K562 (cell line): ENCODE measurements around the gene EFNA1. TPM values are rescaled to one million over a fixed set of nuclear protein-coding genes. Genes with fewer than 3 reads are reported as not detected.

ENCODE experiments used
- AFF1 ChIP-seq, 2 experiments: fragments of 450-650 bp; IDR thresholded peaks; 2 replicates each; pipeline ENCODE4 v1.6.1; 2018; ENCODE audit warnings: mild to moderate bottlenecking in 2 of 2, low read depth in 1 of 2; ENCODE audit not compliant: partially characterized antibody in 2 of 2
- CBX8 ChIP-seq: fragments of 200-600 bp; sonication (generic); IDR thresholded peaks from 2 replicates; pipeline ENCODE4 v1.6.1; 2012; ENCODE audit warnings: borderline replicate concordance, mixed run types, low read depth, mild to moderate bottlenecking, moderate library complexity, mixed read lengths, low read length, control low read depth, inconsistent platforms; ENCODE audit not compliant: poor library complexity, severe bottlenecking; ENCODE audit errors: extremely low read depth
- CREB1 ChIP-seq, 2 experiments: sonication (generic) in 1 of 2; formaldehyde crosslinking in 1 of 2; IDR thresholded peaks; 2 replicates each; pipeline versions ENCODE4 v1.6.1 to v1.8.0; 2012 to 2022; ENCODE audit warnings: inconsistent platforms in 1 of 2, mild to moderate bottlenecking in 1 of 2, missing genetic modification reagents in 1 of 2, moderate library complexity in 1 of 2
- CXXC5 ChIP-seq: fragments of 250-450 bp; sonication (Bioruptor Pico); IDR thresholded peaks from 2 replicates; pipeline ENCODE4 v1.8.0; 2022; ENCODE audit warnings: inconsistent platforms, mild to moderate bottlenecking, moderate library complexity
- HNRNPK ChIP-seq: fragments of 200-400 bp; formaldehyde crosslinking; IDR thresholded peaks from one replicate; pipeline ENCODE4 v1.6.1; 2018; ENCODE audit warnings: mild to moderate bottlenecking, low read depth, low read length; ENCODE audit not compliant: poor library complexity, severe bottlenecking
- KLF16 ChIP-seq: IDR thresholded peaks from 2 replicates; pipeline ENCODE4 v1.6.1; 2016; ENCODE audit warnings: antibody characterized with exemption
- MYC ChIP-seq, 2 experiments: fragments of 250-450 bp in 1 of 2; sonication (Bioruptor Pico) in 1 of 2; IDR thresholded peaks; 2 replicates each; pipeline versions ENCODE4 v1.5.1 to v1.6.1; 2012 to 2021; ENCODE audit warnings: low read depth in 2 of 2, borderline replicate concordance in 1 of 2, improper control_type of control experiment in 1 of 2, low read length in 1 of 2, mild to moderate bottlenecking in 1 of 2, moderate library complexity in 1 of 2
- NFIC ChIP-seq: fragments of 450-650 bp; IDR thresholded peaks from 2 replicates; pipeline ENCODE4 v1.6.1; 2017; ENCODE audit warnings: mild to moderate bottlenecking, inconsistent platforms
- RBFOX2 ChIP-seq: fragments of 200-400 bp; formaldehyde crosslinking; IDR thresholded peaks from 2 replicates; pipeline ENCODE4 v1.6.1; 2017; ENCODE audit warnings: low read depth, mild to moderate bottlenecking, low read length, moderate library complexity
- SMAD4 ChIP-seq: fragments of 250-450 bp; sonication (Bioruptor Pico); conservative IDR thresholded peaks from 2 replicates; pipeline ENCODE4 v1.8.0; 2021; ENCODE audit warnings: inconsistent platforms, mild to moderate bottlenecking, moderate library complexity
- SMARCE1 ChIP-seq: fragments of 450-650 bp; IDR thresholded peaks from 2 replicates; pipeline ENCODE4 v1.7.1; 2016; ENCODE audit warnings: mild to moderate bottlenecking
- ZFX ChIP-seq: sonication (generic); formaldehyde crosslinking; IDR thresholded peaks from 2 replicates; pipeline ENCODE4 v1.8.0; 2022; ENCODE audit warnings: mild to moderate bottlenecking, missing genetic modification reagents, moderate library complexity
- ZNF584 ChIP-seq: fragments of 200-800 bp; sonication (Bioruptor generic); IDR thresholded peaks from 2 replicates; pipeline ENCODE4 v1.6.1; 2016; ENCODE audit warnings: low read depth, mild to moderate bottlenecking, missing genetic modification characterization, missing compliant biosample characterization
- polyA plus RNA-seq, 8 experiments: library from polyadenylated mRNA; depleted of rRNA in 4 of 8; stranded (reverse) in 5 of 8; unstranded in 3 of 8; fragments of >200 nt; fragmentation: Nextera tagmentation in 2 of 8; fragmentation: Illumina TruSeq in 1 of 8; extraction: Ambion mirVana in 2 of 8; extraction: Trizol in 1 of 8; gene quantifications; 2 replicates each; pipeline versions ENCODE4 v1.2.1 to v1.2.3, GENCODE V29; 2011 to 2014; ENCODE audit warnings: inconsistent platforms in 1 of 8, missing spikeins in 1 of 8
- total RNA-seq, 7 experiments: library from RNA; depleted of rRNA in 6 of 7; stranded (reverse); fragments of >200 nt in 6 of 7; fragmentation: Illumina TruSeq in 2 of 7; extraction: Trizol in 2 of 7; gene quantifications; 2 replicates each; pipeline versions ENCODE4 v1.2.1 to v1.2.3, GENCODE V29; 2011 to 2021; ENCODE audit warnings: low replicate concordance in 1 of 7

EFNA1 gene
- total and polyA plus RNA-seq, 9 of the 15 experiments (the other 6 are each of a cell fraction or from before 2014, with no cell fraction given), result 2.1 to 9.3 (median 3.0) TPM

- TF ChIP-seq AFF1 (IDR thresholded peaks at IDR 0.05; ENCODE audit: low read depth in 1 of 2, partially characterized antibody in 2 of 2) (no peak), ZNF584 (no peak), HNRNPK (no peak), SMAD4 (CRISPR knock-in tag) (peak; percentile 74), MYC (IDR thresholded peaks at IDR 0.05; ENCODE audit: low read depth, low read length) (peak; percentile 33; the same call in 1 of the 2 replicates), MYC (CRISPR knock-in tag; IDR thresholded peaks at IDR 0.05; ENCODE audit: borderline replicate concordance, low read depth) (no peak), ZFX (no peak), RBFOX2 (peak; percentile 38; the same call in 1 of the 2 replicates), SMARCE1 (no peak), NFIC (peak; percentile 79), CBX8 (no peak), CXXC5 (CRISPR knock-in tag) (peak; percentile 74), KLF16 (peak; percentile 46), CREB1 (IDR thresholded peaks at IDR 0.05) (no peak), CREB1 (CRISPR knock-in tag; IDR thresholded peaks at IDR 0.05) (peak; percentile 47)
- TF ChIP-seq, all 486 proteins: peak for 48
Observed at GRCh38 chr1:155078469-155079209, 49.0 kb upstream of the EFNA1 start, which contains the start of gene EFNA3 (continued).
